Upper lobe of left lung (tissue), 4 donors: ENCODE results near the gene COL15A1.

Experiments used
- EP300 ChIP-seq, 4 donors: sonication (generic); formaldehyde crosslinking; IDR thresholded peaks; one replicate each; pipeline ENCODE4 v1.5.1; 2017; ENCODE audit warnings: antibody characterized with exemption in 4 of 4, control low read depth in 2 of 4
- POLR2A ChIP-seq, 4 donors: fragments of 450-650 bp; IDR thresholded peaks; one replicate each; pipeline ENCODE4 v1.5.1; 2016 to 2017; ENCODE audit warnings: antibody characterized with exemption in 4 of 4, mild to moderate bottlenecking in 2 of 4
- POLR2AphosphoS5 ChIP-seq, 2 donors: sonication (generic); formaldehyde crosslinking; IDR thresholded peaks; one replicate each; pipeline ENCODE4 v1.5.1; 2017; ENCODE audit warnings: antibody characterized with exemption in 2 of 2
- TF ChIP-seq, protein P1 (sequence below), 6 experiments: fragments of 450-650 bp in 4 of 6; fragments of 200-600 bp in 2 of 6; sonication (generic) in 2 of 6; IDR thresholded peaks; one replicate each; pipeline ENCODE4 v1.5.1; 2016 to 2019; ENCODE audit warnings: antibody characterized with exemption in 6 of 6

DNA sequence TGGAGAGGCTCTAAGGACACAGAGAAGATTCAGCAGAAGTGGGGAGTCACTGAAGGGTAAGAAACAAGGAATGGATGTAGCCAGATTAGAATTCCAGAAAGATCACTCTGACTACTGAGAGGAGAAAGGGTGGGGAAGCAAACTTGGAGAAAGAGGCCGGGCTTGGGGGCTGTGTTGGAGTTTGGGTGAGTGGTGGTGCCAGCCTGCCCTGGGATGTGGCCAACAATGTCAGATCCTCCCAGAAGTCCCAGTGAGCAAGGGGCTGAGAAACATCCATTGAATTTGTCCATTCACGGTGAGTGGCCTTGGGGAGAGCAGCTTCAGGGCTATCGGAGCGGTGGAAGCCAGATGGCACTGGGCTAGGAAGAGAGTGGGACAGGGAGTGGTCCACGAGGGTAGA, 60.4 kb downstream of the COL15A1 start:
- TF ChIP-seq EP300 (IDR thresholded peaks at IDR 0.05), result no peak
- TF ChIP-seq, protein P1, sequence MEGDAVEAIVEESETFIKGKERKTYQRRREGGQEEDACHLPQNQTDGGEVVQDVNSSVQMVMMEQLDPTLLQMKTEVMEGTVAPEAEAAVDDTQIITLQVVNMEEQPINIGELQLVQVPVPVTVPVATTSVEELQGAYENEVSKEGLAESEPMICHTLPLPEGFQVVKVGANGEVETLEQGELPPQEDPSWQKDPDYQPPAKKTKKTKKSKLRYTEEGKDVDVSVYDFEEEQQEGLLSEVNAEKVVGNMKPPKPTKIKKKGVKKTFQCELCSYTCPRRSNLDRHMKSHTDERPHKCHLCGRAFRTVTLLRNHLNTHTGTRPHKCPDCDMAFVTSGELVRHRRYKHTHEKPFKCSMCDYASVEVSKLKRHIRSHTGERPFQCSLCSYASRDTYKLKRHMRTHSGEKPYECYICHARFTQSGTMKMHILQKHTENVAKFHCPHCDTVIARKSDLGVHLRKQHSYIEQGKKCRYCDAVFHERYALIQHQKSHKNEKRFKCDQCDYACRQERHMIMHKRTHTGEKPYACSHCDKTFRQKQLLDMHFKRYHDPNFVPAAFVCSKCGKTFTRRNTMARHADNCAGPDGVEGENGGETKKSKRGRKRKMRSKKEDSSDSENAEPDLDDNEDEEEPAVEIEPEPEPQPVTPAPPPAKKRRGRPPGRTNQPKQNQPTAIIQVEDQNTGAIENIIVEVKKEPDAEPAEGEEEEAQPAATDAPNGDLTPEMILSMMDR (IDR thresholded peaks at IDR 0.05), result no peak
- no peak for TF ChIP-seq POLR2AphosphoS5 (IDR thresholded peaks at IDR 0.05)
- TF ChIP-seq POLR2A (IDR thresholded peaks at IDR 0.05), result no peak
